ENCODE data around the gene MAP2K4. TPM values are rescaled to one million over a fixed set of nuclear protein-coding genes. Genes with fewer than 3 reads are reported as not detected.

The MAP2K4 gene
- total and polyA plus RNA-seq, 2 of the 13 experiments (the other 11 are each of a cell fraction or from before 2014, with no cell fraction given): 21.5 to 35.6 TPM

- Histone ChIP-seq H3K36me3 (replicated peaks in 1 of 2; ENCODE audit: control insufficient read depth in 1 of 2, insufficient read depth in 2 of 2, low read length in 2 of 2) (peaks cover 1 to 6% of the 10 kb centered on the region in 2 experiments; a peak in 3 of 5 replicates), H3K9me3 (ENCODE audit: low read length) (no peaks in the 10 kb centered on the region), H3K4me2 (ENCODE audit: low read depth, low read length) (no peak overlapping the region), H3K4me1 (ENCODE audit: insufficient read depth, low read length) (no peaks in the 10 kb centered on the region; the same call in 1 of the 2 replicates), H3K9ac (ENCODE audit: insufficient read depth, low read depth, low read length) (no peak overlapping the region), H3K27ac (ENCODE audit: extremely low read length, insufficient read depth, low read length) (no peak overlapping the region), H3K4me3 (replicated peaks in 1 of 3; ENCODE audit: insufficient read depth in 1 of 3, low read depth in 2 of 3, low read length in 3 of 3) (no peak overlapping the region), H3K27me3 (ENCODE audit: control insufficient read depth in 1 of 2, insufficient read depth in 2 of 2, low read length in 2 of 2) (no peaks in the 10 kb centered on the region), H4K20me1 (ENCODE audit: insufficient read depth, low read length) (no peaks in the 10 kb centered on the region), H3K79me2 (ENCODE audit: insufficient read depth, low read length) (peaks cover 5% of the 10 kb centered on the region), H2AFZ (ENCODE audit: low read length) (no peak overlapping the region)
- FAIRE-seq (no peak), ATAC-seq (no peak), DNase-seq (ENCODE audit: low spot score) (no peak)
- TF ChIP-seq ZNF776 (CRISPR knock-in tag; IDR thresholded peaks at IDR 0.05) (no peak), ZNF20 (CRISPR knock-in tag; IDR thresholded peaks at IDR 0.05) (no peak), STAG1 (CRISPR knock-in tag; IDR thresholded peaks at IDR 0.05) (no peak), ZNF382 (CRISPR knock-in tag; IDR thresholded peaks at IDR 0.05; ENCODE audit: borderline replicate concordance) (no peak), SIN3A (IDR thresholded peaks at IDR 0.05; ENCODE audit: borderline replicate concordance, low read depth, low read length) (no peak), NFAT5 (CRISPR knock-in tag; IDR thresholded peaks at IDR 0.05) (no peak), ZNF567 (CRISPR knock-in tag; IDR thresholded peaks at IDR 0.05; ENCODE audit: borderline replicate concordance) (no peak), SP2 (CRISPR knock-in tag; IDR thresholded peaks at IDR 0.05) (no peak), SP1 (IDR thresholded peaks at IDR 0.05) (no peak), SP1 (CRISPR knock-in tag; IDR thresholded peaks at IDR 0.05) (no peak), KAT2B (IDR thresholded peaks at IDR 0.05; ENCODE audit: borderline replicate concordance, low read depth, low read length) (no peak)
- intact Hi-C loops (cut with micrococcal nuclease; ENCODE audit: unreplicated experiment) (no loop called here), in situ Hi-C loops (cut with HindIII; ENCODE audit: extremely low pct_ligation_motif_present, low pct_unique_long_range_greater_than_20kb) (no loop called here)
- no TSS peak for BruUV-seq (replicated peaks)
- ChIA-PET POLR2A (no interaction called here), CTCF (ENCODE audit: low intra/inter-chr PET ratio, low total read pairs) (no interaction called here)
Observed at GRCh38 chr17:12104831-12105230, 84.2 kb downstream of the MAP2K4 start.
